Measurements from ENCODE around the gene KDM4C. TPM values are rescaled to one million over a fixed set of nuclear protein-coding genes. Genes with fewer than 3 reads are reported as not detected.

The KDM4C gene
- total RNA-seq, 1 experiment from 2014 or later, result 16.8 TPM

GRCh38 chr9:7086389-7086788 lies 328.6 kb downstream of the KDM4C start:
- no peaks in the 10 kb centered on the region for H3K9me3 ChIP-seq (ENCODE audit: control insufficient read depth in 1 of 2, insufficient read depth in 1 of 2, low read depth in 1 of 2, low read length in 2 of 2)
- intact Hi-C loops (cut with micrococcal nuclease), result no loop called here
- no peak overlapping the region for H3K4me3 ChIP-seq (replicated peaks in 1 of 2; ENCODE audit: low read depth in 1 of 2, low read length in 2 of 2)
- RAD21 ChIA-PET (ENCODE audit: low non-redundant PET in 1 of 2, low total read pairs in 2 of 2, uncharacterized antibody in 2 of 2, unreplicated experiment in 2 of 2), result no interaction called here
- no TSS peak for BruUV-seq (replicated peaks)
- no peak overlapping the region for H3K27ac ChIP-seq (ENCODE audit: low read depth, low read length)
- no peak overlapping the region for H3K4me2 ChIP-seq (ENCODE audit: low read length)
- no peak overlapping the region for H3K9ac ChIP-seq (ENCODE audit: low read length)
- H3K27me3 ChIP-seq (ENCODE audit: insufficient read depth, low read length), result no peaks in the 10 kb centered on the region
- ATAC-seq (no peak), DNase-seq (ENCODE audit: low read depth, low spot score) (no peak)
- POLR2A ChIA-PET, result no interaction called here
- H3K9me2 ChIP-seq (ENCODE audit: insufficient read depth), result no peaks in the 10 kb centered on the region
- H2AFZ ChIP-seq (ENCODE audit: low read depth, low read length, poor library complexity, severe bottlenecking), result no peak overlapping the region
- CTCF ChIA-PET, result no interaction called here
- TF ChIP-seq, protein P1, sequence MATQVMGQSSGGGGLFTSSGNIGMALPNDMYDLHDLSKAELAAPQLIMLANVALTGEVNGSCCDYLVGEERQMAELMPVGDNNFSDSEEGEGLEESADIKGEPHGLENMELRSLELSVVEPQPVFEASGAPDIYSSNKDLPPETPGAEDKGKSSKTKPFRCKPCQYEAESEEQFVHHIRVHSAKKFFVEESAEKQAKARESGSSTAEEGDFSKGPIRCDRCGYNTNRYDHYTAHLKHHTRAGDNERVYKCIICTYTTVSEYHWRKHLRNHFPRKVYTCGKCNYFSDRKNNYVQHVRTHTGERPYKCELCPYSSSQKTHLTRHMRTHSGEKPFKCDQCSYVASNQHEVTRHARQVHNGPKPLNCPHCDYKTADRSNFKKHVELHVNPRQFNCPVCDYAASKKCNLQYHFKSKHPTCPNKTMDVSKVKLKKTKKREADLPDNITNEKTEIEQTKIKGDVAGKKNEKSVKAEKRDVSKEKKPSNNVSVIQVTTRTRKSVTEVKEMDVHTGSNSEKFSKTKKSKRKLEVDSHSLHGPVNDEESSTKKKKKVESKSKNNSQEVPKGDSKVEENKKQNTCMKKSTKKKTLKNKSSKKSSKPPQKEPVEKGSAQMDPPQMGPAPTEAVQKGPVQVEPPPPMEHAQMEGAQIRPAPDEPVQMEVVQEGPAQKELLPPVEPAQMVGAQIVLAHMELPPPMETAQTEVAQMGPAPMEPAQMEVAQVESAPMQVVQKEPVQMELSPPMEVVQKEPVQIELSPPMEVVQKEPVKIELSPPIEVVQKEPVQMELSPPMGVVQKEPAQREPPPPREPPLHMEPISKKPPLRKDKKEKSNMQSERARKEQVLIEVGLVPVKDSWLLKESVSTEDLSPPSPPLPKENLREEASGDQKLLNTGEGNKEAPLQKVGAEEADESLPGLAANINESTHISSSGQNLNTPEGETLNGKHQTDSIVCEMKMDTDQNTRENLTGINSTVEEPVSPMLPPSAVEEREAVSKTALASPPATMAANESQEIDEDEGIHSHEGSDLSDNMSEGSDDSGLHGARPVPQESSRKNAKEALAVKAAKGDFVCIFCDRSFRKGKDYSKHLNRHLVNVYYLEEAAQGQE (IDR thresholded peaks at IDR 0.05; ENCODE audit: low read depth), result no peak
- no peak for TF ChIP-seq EZH2 (IDR thresholded peaks at IDR 0.05)
- TF ChIP-seq POLR2AphosphoS5 (IDR thresholded peaks at IDR 0.05; ENCODE audit: low read depth, low read length), result no peak
- no peak for TF ChIP-seq TCF7L2 (IDR thresholded peaks at IDR 0.05; ENCODE audit: borderline replicate concordance, extremely low read depth, insufficient read depth, insufficient read length)
- TF ChIP-seq SIN3A (IDR thresholded peaks at IDR 0.05; ENCODE audit: low read depth), result no peak
- TF ChIP-seq EZH2phosphoT487 (IDR thresholded peaks at IDR 0.05; ENCODE audit: borderline replicate concordance), result no peak
- TF ChIP-seq RAD21 (IDR thresholded peaks at IDR 0.05; ENCODE audit: low read depth), result no peak
- no peak for TF ChIP-seq CBX3 (IDR thresholded peaks at IDR 0.05; ENCODE audit: low read depth)
- no peak for TF ChIP-seq CEBPB (IDR thresholded peaks at IDR 0.05; ENCODE audit: low read depth)
- no peak for TF ChIP-seq ZNF274 (IDR thresholded peaks at IDR 0.05; ENCODE audit: low read depth, low read length)
- no peak for TF ChIP-seq ELF1 (IDR thresholded peaks at IDR 0.05; ENCODE audit: borderline replicate concordance, low read depth)
- no peak for TF ChIP-seq JUND (IDR thresholded peaks at IDR 0.05)
- TF ChIP-seq POLR2A (IDR thresholded peaks at IDR 0.05; ENCODE audit: borderline replicate concordance, extremely low read depth, insufficient read depth, insufficient read length), result no peak
- TF ChIP-seq SP1 (IDR thresholded peaks at IDR 0.05; ENCODE audit: low read depth), result no peak
- TF ChIP-seq, protein P2, sequence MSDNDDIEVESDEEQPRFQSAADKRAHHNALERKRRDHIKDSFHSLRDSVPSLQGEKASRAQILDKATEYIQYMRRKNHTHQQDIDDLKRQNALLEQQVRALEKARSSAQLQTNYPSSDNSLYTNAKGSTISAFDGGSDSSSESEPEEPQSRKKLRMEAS (IDR thresholded peaks at IDR 0.05), result no peak
- no peak for TF ChIP-seq ZFX (IDR thresholded peaks at IDR 0.05)
- TF ChIP-seq FOSL1 (IDR thresholded peaks at IDR 0.05; ENCODE audit: low read depth), result no peak
- TF ChIP-seq YY1 (IDR thresholded peaks at IDR 0.05; ENCODE audit: extremely low read depth, insufficient replicate concordance, low read depth, low read length), result no peak
- TF ChIP-seq, protein P3, sequence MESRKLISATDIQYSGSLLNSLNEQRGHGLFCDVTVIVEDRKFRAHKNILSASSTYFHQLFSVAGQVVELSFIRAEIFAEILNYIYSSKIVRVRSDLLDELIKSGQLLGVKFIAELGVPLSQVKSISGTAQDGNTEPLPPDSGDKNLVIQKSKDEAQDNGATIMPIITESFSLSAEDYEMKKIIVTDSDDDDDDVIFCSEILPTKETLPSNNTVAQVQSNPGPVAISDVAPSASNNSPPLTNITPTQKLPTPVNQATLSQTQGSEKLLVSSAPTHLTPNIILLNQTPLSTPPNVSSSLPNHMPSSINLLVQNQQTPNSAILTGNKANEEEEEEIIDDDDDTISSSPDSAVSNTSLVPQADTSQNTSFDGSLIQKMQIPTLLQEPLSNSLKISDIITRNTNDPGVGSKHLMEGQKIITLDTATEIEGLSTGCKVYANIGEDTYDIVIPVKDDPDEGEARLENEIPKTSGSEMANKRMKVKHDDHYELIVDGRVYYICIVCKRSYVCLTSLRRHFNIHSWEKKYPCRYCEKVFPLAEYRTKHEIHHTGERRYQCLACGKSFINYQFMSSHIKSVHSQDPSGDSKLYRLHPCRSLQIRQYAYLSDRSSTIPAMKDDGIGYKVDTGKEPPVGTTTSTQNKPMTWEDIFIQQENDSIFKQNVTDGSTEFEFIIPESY (IDR thresholded peaks at IDR 0.05; ENCODE audit: extremely low read depth, insufficient replicate concordance, low read length), result no peak
- no peaks in the 10 kb centered on the region for H4K20me1 ChIP-seq (ENCODE audit: insufficient read depth)
- H3K4me1 ChIP-seq (ENCODE audit: control insufficient read depth in 1 of 2, insufficient read depth in 2 of 2, low read length in 2 of 2), result no peaks in the 10 kb centered on the region
- H3K36me3 ChIP-seq (ENCODE audit: control insufficient read depth in 1 of 2, insufficient read depth in 2 of 2, low read length in 2 of 2), result no peaks in the 10 kb centered on the region
- no peaks in the 10 kb centered on the region for H3K79me2 ChIP-seq (ENCODE audit: insufficient read depth, low read length)
